ENCODE measurements around the gene IAPP. TPM values are rescaled to one million over a fixed set of nuclear protein-coding genes. Genes with fewer than 3 reads are reported as not detected.

The IAPP gene
- total and polyA plus RNA-seq, 5 donors: not detected

Other genes with a start within 250 kb of the IAPP start
- gene SLCO1B1, start 241.7 kb upstream of the IAPP start, total RNA-seq: not detected
- not detected for gene SLCO1B1, start 241.7 kb upstream of the IAPP start, polyA plus RNA-seq
- not detected for gene SLCO1A2, start 38.0 kb upstream of the IAPP start, total RNA-seq
- not detected for gene SLCO1A2, start 38.0 kb upstream of the IAPP start, polyA plus RNA-seq
- gene PYROXD1, start 64.8 kb downstream of the IAPP start, total RNA-seq: 10 to 100 TPM; 10.9 to 19.1 (median 14.3) TPM
- 6.7 TPM for gene PYROXD1, start 64.8 kb downstream of the IAPP start, polyA plus RNA-seq
- 10 to 100 TPM; 18.3 to 21.1 (median 20.3) TPM for gene RECQL, start 128.7 kb downstream of the IAPP start, total RNA-seq
- gene RECQL, start 128.7 kb downstream of the IAPP start, polyA plus RNA-seq: 9.2 TPM
- 10 to 100 TPM; 19.2 to 27.9 (median 22.3) TPM for gene GOLT1B, start 128.9 kb downstream of the IAPP start, total RNA-seq
- 16.8 TPM for gene GOLT1B, start 128.9 kb downstream of the IAPP start, polyA plus RNA-seq
- gene SPX, start 153.4 kb downstream of the IAPP start, total RNA-seq: 10 to 100 TPM in 1 of 4 donors, 1 to 10 TPM in 3; 3.9 to 11.7 (median 6.9) TPM
- 9.6 TPM for gene SPX, start 153.4 kb downstream of the IAPP start, polyA plus RNA-seq
- gene GYS2, start 231.9 kb downstream of the IAPP start, total RNA-seq: under 1 TPM in 1 of 4 donors, not detected in 3; 0.12 TPM
- 0.16 TPM for gene GYS2, start 231.9 kb downstream of the IAPP start, polyA plus RNA-seq

Data from right cardiac atrium (tissue), 5 donors.